GM19324 (cell line): ENCODE results near the gene PRF1.

Experiments
- ATAC-seq: cut with Tn5 transposase; IDR thresholded peaks from one replicate; pipeline ENCODE4 v1.9.1; 2021; ENCODE audit warnings: mild to moderate bottlenecking, moderate library complexity; ENCODE audit not compliant: unreplicated experiment, low FRiP score

PRF1 gene

GRCh38 chr10:70563230-70563629 lies 39.3 kb downstream of the PRF1 start:
- ATAC-seq, result no peak

GRCh38 chr10:70562036-70562755 lies 40.3 kb downstream of the PRF1 start:
- ATAC-seq, result no peak

- ATAC-seq, result no peak
Measured at GRCh38 chr10:70561558-70561957, 41.0 kb downstream of the PRF1 start.

GRCh38 chr10:70561070-70561469 lies 41.5 kb downstream of the PRF1 start:
- ATAC-seq, result no peak

GRCh38 chr10:70560511-70560941 lies 42.0 kb downstream of the PRF1 start:
- ATAC-seq, result no peak

GRCh38 chr10:70559861-70560260 lies 42.7 kb downstream of the PRF1 start:
- no peak for ATAC-seq

GRCh38 chr10:70558871-70559810 lies 43.4 kb downstream of the PRF1 start:
- ATAC-seq, result no peak

GRCh38 chr10:70558295-70558694 lies 44.2 kb downstream of the PRF1 start:
- ATAC-seq, result no peak

- ATAC-seq, result no peak
Measured at GRCh38 chr10:70557876-70558275, 44.7 kb downstream of the PRF1 start.

- no peak for ATAC-seq
Measured at GRCh38 chr10:70557086-70557845, 45.3 kb downstream of the PRF1 start.

- ATAC-seq, result no peak
Measured at GRCh38 chr10:70555371-70555770, 47.2 kb downstream of the PRF1 start.

- no peak for ATAC-seq
Measured at GRCh38 chr10:70552586-70552985, 50.0 kb downstream of the PRF1 start.

- ATAC-seq, result no peak
Measured at GRCh38 chr10:70551971-70552422, 50.5 kb downstream of the PRF1 start.

GRCh38 chr10:70551466-70551865 lies 51.1 kb downstream of the PRF1 start:
- no peak for ATAC-seq

- ATAC-seq, result no peak
Measured at GRCh38 chr10:70550459-70550858, 52.1 kb downstream of the PRF1 start.

GRCh38 chr10:70549962-70550458 lies 52.5 kb downstream of the PRF1 start:
- ATAC-seq, result no peak

GRCh38 chr10:70549351-70549961 lies 53.1 kb downstream of the PRF1 start:
- ATAC-seq, result no peak
